GM03348 (cell line): Measurements from ENCODE around the gene TSPAN11.
"Not testable (repeated sequence)": the region's sequence is repeated elsewhere in the genome, so short reads cannot be mapped to it uniquely, and the experiment has no call there.

Experiments
- DNase-seq: peaks from one replicate; pipeline ENCODE4 v3.0.0; 2012; ENCODE audit warnings: low spot score

Gene TSPAN11

DNA sequence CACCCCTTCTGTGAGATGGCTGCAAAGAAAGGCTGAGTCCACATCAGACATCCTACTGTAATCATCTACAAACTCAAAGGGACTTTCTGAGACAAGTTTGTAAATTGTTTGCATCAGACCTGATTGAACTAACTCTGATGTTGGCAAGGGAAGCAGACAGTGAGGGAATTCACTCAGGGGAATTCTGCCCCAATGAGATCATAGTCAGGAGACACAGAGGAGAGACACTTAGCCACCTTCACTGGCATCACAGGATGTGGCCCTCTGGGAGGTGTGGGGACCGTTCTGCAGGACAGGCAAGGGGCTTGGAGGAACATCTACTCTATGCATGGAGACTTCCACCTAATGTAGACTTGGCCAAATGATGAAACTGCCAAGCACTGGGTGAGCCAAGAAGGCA lies 76.5 kb downstream of the TSPAN11 start:
- no peak for DNase-seq

DNA sequence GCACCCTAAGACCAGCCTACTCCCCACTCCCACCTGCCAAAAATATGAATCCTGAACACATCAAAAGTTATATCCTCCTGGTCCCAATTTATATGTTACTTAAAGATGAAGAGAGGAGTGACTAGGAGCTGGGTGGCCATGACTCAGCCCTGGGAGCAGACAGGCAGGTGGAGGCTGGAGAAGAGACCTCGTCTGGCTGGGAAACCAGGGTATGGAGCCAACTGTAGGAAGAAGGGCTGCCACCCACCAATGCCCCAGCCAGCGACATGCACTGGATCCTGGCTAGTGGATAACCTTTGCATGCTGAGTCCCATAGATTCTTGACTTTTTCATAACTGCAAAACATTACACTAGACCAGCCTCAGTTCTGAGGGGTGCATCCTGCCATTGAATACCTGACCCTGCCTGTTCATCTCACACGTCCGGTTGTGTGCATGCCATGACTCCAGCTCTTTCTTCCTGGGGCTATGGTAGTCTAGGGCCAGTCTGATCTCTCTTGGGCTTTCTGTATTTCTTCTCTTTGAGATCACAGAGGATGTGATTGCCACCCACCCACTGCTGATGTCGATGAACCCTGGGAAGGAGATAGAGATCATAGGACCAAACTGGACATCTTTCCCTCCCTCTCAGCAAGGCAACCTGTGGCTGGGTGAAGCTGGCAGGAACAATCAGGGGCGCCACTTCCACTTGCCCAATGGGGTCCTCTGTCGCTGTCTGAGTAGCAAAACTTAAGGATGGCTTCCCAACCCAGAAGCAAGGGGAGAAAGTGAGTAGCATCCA lies 77.5 kb downstream of the TSPAN11 start:
- DNase-seq = no peak

DNA sequence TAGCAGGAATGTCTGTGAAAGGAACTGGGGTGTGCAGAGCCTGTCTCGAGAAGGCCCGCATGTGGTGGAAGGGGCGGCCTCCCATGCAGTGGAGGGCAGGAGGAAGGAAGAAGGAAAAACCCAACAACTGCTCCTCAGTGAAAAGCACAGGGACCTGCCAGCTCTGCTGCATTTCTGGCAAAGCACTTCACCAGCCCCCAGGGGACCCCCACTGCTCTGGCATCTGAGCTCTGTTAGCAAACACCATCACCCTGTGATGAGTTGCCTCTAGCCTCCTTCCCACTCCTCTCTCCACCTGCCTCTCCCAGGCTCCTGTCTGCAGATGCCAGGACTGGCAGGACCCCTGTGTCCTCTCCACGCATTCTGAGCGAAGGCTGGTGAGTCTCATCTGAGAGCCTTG lies 78.1 kb downstream of the TSPAN11 start:
- no peak for DNase-seq

DNA sequence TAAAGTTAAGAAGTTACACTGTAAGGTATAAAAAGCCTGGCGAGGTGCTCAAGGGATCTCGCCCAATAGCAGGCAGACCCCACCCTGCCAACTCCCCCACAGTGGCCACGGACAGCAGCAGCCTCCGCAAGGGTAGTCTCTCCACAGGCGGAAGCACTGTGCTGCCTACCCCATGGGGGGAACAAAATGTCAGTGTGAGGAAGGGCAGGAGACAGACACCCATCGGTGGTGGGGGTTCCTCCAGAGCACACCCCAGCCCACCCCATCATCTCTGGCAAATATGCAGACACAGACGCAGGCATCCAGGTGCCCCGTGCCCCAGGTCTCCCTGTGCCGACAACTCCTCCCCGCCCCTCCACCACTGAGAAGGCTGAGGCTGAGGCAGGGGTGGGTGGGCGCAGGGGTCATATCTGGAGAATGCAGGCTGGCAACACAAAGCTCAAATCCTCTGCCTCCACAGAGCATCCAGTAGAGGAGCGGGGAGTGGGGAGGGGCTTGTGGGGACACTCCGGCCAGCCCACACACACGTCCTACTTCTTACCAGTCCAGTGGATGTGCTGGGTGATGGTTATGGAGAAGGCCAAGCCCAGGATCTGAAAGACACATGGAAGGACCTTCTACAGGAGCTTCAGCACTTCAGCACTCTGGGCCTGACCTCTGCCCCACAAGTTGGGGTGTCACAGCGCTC lies 78.9 kb downstream of the TSPAN11 start:
- DNase-seq = no peak

DNA sequence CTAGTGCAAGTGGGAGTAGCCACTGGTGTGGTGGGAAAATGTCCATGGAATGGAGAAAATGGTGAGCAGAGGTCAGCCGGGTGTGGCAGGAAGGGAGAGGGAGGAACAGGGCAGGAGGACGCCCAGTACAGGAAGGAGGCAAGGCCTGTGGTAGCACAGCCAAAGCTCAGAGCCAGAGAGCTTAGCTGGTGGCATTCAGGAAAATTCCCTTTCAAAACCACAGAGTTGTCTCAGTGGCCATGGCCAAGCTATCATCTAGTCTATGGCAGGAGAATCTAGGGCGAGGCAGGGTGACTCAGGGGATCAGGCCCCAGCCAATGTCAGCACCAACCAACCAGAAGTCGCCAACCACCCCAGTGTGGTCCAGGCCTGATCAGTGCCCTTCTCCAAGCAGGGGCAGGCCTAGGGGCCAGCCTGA lies 79.4 kb downstream of the TSPAN11 start:
- peak; percentile 70 for DNase-seq

DNA sequence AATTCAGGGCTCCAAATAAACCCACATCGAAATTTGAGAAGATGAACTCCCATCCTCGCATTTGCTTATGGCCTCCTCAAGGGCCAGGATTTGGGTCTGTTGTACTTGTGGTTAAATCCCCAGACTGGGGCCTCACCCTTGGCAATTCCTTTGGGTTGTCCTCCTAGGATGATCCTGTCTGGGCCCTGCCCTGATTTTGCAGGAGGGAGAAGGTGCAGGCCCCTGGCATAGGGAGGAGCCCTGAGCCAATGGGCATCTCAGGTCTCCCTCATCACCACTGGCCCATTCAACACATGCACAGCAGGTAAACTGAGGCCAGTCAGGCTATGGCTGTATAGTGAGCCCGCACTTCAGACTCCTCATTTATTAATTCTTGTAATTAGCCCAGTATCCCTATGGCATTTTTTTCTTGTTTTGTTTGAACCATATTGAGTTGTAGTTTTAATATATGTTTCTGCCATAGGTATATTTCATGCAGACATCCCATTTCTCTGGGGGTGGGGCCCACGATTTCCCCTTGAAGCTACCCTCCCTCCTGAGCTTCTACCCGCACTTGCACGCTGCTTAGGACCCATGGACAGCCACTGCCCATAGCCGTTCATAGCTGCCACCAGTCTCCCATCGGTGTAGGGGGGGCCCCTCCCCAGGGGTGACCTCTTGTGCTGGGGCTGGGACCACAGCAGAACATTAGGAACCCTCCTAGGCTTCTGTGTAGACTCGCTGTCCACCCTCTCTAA lies 80.0 kb downstream of the TSPAN11 start:
- no peak for DNase-seq

DNA sequence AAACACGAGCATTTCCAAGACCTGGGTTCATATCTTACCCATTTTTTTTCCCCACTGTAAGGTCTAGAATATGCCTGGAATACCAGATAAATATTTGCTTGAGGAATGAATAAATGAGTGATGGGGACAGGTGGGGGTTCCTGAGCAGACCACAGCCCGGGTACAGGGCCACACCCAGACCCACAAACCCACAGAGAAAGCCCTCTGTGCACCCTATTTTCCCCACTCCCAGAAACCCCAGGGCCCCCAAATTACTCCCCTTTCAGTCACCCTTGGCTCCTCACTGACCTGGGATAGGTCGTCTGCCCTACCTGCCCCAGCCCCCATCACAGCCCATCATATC lies 80.6 kb downstream of the TSPAN11 start:
- no peak for DNase-seq

DNA sequence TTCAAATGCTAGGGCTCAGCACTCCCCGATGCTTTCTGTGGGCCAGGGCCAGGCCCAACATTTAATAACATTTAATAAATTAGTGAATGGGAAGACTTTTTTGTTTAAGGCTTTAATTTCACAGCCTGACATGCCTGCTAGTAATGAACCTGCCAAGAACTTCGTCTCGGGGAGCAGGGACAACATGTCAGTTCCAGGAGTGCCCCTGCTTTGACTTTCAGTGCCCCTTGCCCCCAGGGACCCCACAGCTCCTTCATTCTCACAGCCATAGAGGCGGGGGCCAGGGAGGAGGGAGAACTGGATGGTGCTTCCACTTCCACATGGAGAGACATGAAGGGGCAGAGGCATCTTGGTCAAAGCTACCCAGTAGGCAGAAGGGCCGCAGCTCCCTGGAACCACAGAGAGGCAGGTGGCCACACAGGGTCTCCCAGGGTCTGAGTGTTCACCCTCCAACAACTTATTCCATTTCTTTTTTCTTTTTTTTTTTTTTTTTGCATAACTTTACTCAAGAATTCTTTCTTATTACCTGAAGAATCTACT lies 81.2 kb downstream of the TSPAN11 start:
- no peak for DNase-seq

DNA sequence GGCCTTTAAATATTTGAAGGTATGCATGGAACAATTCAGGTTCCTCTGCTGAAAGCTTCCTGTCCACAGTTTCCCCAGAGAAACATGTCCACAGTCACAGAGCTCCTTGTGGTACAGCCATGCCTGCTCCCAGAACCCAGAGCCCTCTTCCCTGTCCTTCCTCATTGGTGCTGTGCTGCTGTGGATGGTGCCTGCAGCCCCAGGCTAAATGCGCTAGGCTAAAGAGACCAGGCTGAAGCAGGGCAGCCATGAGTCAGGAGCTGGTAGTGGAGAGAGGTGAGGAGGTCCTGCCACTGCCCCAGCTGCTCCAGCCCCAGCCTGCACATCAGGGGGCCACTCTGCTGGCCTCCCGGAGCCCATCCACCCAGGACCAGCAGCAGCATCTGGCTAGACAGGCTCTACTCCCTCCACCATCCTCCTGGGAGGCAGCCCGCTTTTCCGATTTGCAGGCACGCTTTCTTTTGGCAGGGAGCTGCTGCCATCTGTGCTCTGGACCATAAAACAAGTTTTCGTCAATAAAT lies 81.8 kb downstream of the TSPAN11 start:
- no peak for DNase-seq

DNA sequence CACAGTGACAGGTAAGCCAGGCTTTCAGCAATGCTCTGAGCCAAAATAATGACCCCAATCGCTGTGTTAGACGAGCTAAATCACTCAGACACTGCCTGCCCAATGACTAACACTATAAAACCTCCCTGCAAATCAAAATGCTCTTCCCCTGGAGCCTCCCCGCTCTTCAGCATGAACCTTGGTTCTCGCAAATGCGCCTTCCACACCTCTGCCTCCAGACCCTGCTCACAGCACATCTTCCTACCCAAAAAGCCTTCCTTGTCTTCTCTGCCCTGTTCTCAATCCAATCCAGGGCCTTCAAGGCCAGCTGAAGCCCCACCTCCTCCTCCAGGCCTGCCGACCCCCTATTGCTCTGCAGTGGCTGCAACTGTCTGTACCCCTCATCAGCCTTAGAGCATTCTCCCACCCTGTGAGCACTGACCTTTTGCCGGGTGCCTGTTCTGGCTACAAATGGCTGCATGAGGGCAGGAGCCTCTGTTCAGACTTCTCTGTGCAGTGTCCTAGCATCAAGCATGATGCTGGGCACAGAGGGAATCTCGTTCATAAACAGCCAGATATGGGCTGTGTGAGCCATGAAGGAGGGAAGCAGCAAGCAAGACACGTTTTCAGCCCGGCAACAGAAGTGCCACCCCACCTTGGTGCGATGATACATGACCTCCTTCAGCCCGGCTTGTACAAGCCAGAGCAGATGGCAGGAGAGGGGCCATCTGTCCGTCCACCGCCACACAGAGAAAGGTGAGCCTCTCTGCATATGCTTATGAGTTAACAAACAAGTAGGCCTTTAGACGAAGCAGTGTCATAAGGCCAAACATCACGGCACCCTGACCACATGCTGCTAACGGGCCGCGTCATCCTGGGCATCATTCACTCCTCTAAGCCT lies 82.7 kb downstream of the TSPAN11 start:
- DNase-seq = no peak

DNA sequence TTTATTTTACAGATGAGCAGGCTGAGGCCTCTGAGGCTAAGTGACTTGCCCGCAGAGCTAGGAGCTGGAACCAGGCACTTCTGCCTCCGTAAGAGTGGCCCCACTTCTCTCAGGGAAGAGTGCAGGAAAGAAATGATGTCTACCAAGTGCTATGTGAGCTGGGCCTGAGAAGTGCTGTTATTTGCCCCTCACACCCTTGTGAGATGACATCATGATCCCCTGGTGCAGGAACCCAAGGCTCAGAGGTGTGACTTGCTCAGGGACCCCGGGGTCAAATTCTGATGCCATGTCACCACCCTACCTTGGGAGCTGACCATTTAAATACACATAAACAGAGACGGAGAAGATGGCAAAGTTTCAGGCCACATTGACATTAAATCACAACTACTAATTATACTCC lies 83.4 kb downstream of the TSPAN11 start:
- DNase-seq = no peak

DNA sequence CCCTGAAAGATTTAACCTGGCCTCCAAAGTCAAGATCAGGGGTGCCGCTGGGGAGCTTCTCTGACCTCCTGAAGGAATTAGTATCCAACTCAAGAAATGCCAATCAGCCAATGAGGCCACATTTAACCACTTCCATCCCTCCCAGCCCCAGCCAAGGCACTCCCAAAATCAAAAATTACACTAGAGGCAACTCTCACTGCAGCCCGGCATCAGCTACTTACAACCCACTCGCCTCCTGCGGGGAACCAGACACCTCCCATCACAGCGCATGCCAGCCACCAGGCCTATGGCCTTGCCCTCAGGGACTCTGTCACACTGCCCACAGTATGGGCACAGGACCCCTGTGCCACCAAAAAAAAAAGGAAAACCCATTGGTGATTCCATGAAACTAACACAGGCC lies 84.8 kb downstream of the TSPAN11 start:
- DNase-seq = no peak

DNA sequence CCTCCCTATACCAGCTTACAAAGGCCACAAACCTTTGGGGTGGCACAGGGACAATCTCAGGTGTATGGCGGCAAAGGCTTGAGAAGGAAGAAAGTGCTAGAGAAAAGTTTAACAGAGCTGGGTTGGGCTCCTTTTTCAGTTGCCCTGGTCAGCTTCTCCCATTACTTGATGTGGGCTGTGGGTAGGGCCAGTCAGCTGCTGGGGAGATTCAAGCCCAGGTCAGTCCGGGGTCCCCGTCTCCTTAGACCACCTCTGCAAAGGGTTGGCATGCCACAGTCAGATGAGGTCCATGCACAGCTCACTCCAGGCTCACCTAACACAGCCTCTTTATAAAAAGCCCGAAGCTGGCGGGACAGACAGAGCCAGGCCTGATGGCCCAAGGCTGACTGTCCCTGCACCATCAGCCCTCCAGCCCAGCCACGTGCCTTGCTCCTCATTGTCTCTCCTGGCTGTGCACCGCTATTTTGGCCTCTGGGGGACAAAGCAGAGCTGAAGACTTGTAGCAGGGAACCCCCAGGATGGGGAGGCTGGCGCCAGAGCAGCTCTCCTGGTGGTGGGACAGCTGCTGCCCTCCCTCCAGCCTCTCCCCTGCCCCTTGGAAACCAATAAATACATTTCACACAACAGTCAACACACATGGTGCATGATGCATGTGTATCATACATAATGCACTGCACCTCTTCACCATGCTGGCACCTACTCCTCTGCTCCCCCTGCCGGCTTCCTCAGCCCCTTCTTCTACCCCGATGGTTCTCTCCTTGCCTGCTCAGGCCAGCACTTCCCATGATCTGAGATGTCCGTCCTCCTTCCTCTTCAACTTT lies 85.4 kb downstream of the TSPAN11 start:
- no peak for DNase-seq

DNA sequence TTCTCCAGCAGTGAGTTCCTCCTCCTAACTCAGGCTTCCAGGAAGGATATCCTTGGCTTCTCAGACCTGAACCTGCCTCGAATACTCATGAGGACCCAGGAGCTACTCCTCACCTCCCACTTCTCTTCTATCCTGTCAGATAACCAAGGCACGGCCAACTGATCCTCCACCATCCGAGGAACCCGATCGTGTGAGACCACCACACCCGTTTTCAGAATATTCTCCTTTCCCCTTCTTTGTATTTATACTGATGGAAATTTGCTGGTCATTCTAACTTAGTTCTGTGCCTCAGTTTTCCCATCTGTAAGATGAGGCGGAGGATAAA lies 86.0 kb downstream of the TSPAN11 start:
- not testable (repeated sequence) for DNase-seq

DNA sequence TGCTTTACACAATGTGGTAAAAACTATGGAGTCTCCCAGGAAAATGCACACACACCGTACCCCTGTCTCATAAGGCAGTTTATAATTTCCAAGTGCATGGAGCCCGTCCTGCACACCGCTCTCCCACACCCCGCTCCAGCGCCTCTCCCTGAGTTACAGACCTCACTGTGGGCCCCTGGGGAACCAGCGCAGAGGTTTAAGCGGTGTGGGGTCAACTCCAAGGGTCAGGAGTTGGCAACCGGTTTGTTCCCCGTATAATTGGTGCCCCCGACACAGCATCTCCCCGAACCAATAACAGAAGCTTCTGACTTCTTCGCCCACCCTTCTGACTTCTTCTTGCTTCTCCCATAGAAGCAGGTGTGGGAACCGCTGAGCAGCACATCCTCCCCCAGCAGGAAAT lies 88.7 kb downstream of the TSPAN11 start:
- DNase-seq = no peak

DNA sequence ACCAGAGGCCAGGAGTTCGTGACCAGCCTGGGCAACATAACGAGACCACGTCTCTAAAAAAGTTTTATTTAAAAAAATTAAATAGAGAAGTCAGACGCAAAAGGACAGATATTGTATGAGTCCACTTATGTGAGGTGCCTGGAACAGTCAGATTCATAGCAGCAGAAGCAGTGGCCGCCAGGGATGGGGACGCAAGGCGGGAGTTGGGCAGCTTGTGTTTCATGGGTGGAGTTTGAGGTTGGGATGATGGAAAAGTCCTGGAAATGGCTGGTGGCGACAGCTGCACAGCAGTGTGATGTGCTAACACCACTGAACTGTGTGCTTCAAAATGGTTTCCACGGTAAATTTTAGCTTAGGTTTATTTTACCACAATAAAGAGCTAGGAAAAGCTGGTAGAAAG lies 89.5 kb downstream of the TSPAN11 start:
- no peak for DNase-seq

DNA sequence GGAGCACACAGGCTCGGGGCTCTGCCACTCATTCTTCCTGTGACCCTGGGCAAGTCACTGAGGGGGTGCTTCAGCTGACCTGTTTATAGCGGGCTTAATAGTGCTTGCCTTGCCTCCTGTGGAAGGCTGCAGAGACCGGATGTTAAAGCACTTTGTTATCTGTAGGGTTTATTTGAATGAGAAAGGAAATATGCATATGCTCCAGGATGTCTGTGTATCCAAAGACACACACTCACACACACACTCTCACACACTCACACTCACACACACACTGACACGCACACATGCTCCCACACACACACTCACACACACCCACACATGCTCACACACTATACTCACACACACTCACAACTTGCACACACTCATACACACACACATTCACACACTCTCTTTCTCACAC lies 91.0 kb downstream of the TSPAN11 start:
- no peak for DNase-seq

DNA sequence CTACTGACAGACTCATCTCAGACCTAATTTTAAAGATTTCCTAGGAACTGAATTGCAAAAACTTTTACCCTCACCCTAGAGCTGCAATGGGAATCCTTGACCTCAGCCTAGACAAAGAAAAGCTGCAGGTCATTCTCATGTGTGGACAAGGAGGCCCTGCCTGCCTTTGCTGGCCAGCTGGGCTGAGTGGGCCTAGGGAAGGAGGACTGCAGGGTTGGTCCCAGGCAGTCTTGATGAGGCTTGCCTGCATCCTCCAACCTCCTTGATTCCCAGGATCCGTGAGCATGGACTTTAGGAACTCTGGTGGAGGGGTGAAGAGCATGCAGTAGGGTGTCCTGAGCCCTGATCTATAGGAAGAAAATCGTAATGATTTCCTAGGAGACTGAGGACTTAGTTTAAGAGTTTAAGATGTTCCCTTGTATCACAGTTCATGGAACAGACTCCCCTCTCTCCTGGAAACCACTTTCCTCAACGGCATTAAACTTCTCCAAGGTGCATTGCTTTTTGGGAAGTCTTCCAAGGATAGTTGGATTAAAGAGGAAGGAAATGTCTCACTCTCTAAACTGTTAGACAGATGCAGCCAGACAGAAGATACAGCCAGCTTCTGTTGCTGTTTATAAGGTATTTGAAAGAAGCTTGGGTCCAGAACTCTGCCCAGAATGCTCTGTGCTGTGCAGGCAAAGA lies 91.7 kb downstream of the TSPAN11 start:
- DNase-seq = no peak

DNA sequence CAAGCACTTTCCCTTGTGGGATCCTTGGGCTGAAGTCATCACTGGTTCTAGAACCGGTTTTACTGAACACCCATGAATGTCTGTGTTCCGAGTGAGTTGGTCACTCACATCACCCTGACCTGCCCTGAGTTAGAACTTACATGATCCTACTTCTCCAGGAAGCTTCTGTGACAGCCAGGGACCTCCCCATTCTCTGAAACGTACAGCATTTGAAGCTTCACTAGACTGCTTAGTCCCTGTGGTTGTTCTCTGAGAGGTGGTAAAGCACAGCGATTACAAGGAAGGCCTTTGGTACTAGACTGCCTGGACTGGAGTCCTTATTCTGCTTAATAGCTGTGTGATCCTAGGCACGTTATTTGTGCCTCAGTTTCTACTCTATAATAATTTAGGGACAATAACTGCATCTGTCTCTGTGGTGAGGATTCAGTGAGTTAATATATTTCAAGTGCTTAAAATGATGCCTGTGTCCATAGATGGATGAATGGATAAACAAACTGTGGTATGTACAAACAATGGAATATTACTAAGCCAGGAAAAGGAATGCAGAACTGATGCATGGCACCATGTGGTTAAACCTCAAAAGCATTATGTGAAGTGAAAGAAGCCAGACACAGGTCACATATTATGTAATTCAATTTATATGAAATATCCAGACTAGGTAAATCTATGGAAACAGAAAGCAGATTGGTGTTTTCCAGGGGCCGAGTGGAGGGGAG lies 92.4 kb downstream of the TSPAN11 start:
- no peak for DNase-seq

DNA sequence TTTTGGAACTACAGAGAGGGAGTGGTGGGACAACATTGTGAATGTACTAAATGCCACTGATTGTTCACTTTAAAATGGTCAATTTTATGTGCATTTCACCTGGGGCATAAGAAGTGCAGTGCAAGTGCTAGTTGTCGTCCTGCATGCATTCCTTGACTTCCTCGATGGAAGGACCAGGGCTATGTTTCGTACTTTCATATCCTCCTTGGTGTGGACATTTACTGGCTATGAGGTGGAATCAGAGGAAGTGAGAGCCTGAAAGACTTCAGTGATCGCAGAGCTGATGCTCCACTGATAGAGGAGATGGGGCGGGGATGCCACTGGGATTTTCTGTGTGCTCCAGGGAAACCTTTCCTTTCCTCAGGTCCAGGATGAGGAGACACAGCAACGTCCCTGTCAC lies 93.0 kb downstream of the TSPAN11 start:
- no peak for DNase-seq
